ENCODE measurements around the gene C12orf60. TPM values are rescaled to one million over a fixed set of nuclear protein-coding genes. Genes with fewer than 3 reads are reported as not detected.

Gene C12orf60
- total and polyA plus RNA-seq, 7 experiments from 2014 or later: 0.22 to 1.7 (median 1.2) TPM; not detected in 1

DNA sequence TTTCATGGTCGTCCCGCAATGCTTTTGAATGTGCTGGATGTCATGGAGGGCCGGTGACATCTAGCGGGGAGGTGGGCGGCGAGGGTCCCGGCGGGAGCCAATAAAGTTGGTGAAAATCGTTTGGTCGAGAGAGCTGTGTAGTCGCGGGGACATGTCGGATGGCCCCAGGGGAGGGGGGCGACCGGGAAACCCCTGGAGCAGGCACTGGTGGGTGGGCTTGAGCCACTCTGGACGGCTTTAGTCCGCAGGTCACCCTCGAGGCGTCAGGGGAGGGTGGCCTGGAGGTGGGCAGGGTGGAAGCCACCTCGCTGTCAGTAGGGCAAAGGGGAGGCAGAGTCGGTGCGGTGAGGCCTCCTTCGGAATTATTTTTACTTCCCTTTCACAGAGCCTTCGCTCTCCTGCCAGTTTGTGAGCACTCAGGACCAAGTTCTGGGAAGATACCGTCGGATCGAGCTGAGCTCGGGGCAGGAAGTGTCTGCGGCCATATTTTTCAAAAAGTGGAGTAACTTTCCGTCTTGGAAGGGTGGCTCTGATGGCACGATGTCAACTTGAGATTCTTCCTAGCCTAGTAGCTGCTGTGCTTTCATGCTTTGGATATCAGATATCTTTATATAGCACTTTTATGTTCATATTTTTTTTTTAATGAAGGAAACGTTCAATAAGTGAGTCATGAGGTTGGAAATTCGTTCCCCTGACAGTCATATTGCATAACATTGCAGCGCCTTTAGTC, 28.4 kb upstream of the C12orf60 start:
- Histone ChIP-seq H3K4me3 (ENCODE audit: low read length) (peak overlapping the region; percentile 79), H3K27me3 (ENCODE audit: control insufficient read depth in 2 of 2, insufficient read depth in 2 of 2, low read length in 2 of 2) (no peaks in the 10 kb centered on the region), H3K4me1 (ENCODE audit: control insufficient read depth in 2 of 2, insufficient read depth in 2 of 2, low read length in 2 of 2) (peaks cover 11 to 14% of the 10 kb centered on the region in 2 donors), H3K27ac (ENCODE audit: low read depth, low read length) (peak overlapping the region; percentile 87), H3K36me3 (ENCODE audit: control insufficient read depth in 2 of 3, insufficient read depth in 3 of 3, low read length in 3 of 3) (peaks cover 0 to 11% (median 0%) of the 10 kb centered on the region in 3 experiments), H3K9me3 (ENCODE audit: control insufficient read depth in 2 of 3, low read length in 3 of 3) (no peaks in the 10 kb centered on the region)
- ChIA-PET POLR2A (interaction anchor here (0.9 to 10.2 kb wide), 18 partner anchors 10 to 789 kb away, joined by 3 to 316 read pairs (median 6); partner anchors contain the start of genes ARHGDIB, C12orf60 and WBP11), CTCF (interaction anchor here (0.6 to 1.2 kb wide), 6 partner anchors 50 to 217 kb away, joined by 3 to 6 read pairs (median 4); partner anchors contain the start of gene ART4)
- Mint-ChIP-seq H3K9me3 (peaks cover 0 to 12% (median 0%) of the 10 kb centered on the region in 11 donors), H3K4me1 (peaks cover 19 to 58% (median 47%) of the 10 kb centered on the region in 7 donors), H3K36me3 (peaks cover 0 to 10% (median 0%) of the 10 kb centered on the region in 5 donors), H3K27me3 (peaks cover 0 to 10% (median 0%) of the 10 kb centered on the region in 5 donors), H3K27ac (peak overlapping the region; percentile 96 to 100 (median 99)), H3K4me3 (peak overlapping the region; percentile 94 to 100 (median 100))
- intact Hi-C loops (cut with micrococcal nuclease): loop anchor here (1.0 to 10.0 kb wide), 14 partner anchors 9 to 1960 kb away; partner anchors contain the start of genes DDX47 (in 2 of the 2), STRAP (in 2 of the 2), C12orf60 (in 1 of the 2) and EPS8 (in 1 of the 2)
- ATAC-seq: no peak
- DNase-seq: peak; percentile 14 to 54 (median 27)

DNA sequence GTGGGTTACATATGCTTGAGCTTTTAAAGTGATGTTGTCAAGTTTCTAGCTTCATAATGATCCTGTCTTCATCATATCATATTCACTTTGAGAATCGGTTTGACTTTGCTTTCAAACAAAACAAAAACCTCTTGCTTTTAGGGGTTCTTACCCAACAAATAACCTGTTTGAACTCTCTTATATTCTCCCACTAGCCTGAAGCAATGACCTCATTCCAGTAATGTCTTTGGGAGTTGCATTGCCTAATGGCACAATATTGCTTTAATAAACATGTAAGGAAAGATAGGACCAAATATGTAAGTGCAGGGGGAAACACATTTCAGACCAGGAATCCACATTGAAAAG, 27.9 kb upstream of the C12orf60 start:
- peaks cover 11 to 14% of the 10 kb centered on the region in 2 donors for H3K4me1 ChIP-seq (ENCODE audit: control insufficient read depth in 2 of 2, insufficient read depth in 2 of 2, low read length in 2 of 2)
- Mint-ChIP-seq H3K4me1 (peaks cover 21 to 59% (median 47%) of the 10 kb centered on the region in 7 donors), H3K9me3 (peaks cover 0 to 11% (median 0%) of the 10 kb centered on the region in 11 donors), H3K27me3 (peaks cover 0 to 8% (median 0%) of the 10 kb centered on the region in 5 donors), H3K4me3 (peak overlapping the region; percentile 94 to 100 (median 100)), H3K36me3 (peaks cover 0 to 10% (median 0%) of the 10 kb centered on the region in 5 donors), H3K27ac (peak overlapping the region; percentile 96 to 100 (median 99))
- POLR2A ChIA-PET: interaction anchor here (1.0 to 10.2 kb wide), 9 partner anchors 10 to 520 kb away, joined by 3 to 316 read pairs (median 12); partner anchors contain the start of genes C12orf60 and WBP11
- peak overlapping the region; percentile 79 for H3K4me3 ChIP-seq (ENCODE audit: low read length)
- CTCF ChIA-PET: interaction anchor here (0.6 to 1.2 kb wide), 6 partner anchors 52 to 446 kb away, joined by 3 to 5 read pairs (median 3); partner anchors contain the start of gene ART4
- no peaks in the 10 kb centered on the region for H3K9me3 ChIP-seq (ENCODE audit: control insufficient read depth in 2 of 3, low read length in 3 of 3)
- H3K27me3 ChIP-seq (ENCODE audit: control insufficient read depth in 2 of 2, insufficient read depth in 2 of 2, low read length in 2 of 2): no peaks in the 10 kb centered on the region
- H3K27ac ChIP-seq (ENCODE audit: low read depth, low read length): peak overlapping the region; percentile 87
- peaks cover 0 to 6% (median 0%) of the 10 kb centered on the region in 3 experiments for H3K36me3 ChIP-seq (ENCODE audit: control insufficient read depth in 2 of 3, insufficient read depth in 3 of 3, low read length in 3 of 3)
- intact Hi-C loops (cut with micrococcal nuclease): loop anchor here (1.0 to 10.0 kb wide), 5 partner anchors 9 to 1961 kb away; partner anchors contain the start of genes DDX47 (in 2 of the 2) and EPS8 (in 1 of the 2)
- no peak for ATAC-seq
- DNase-seq: no peak

DNA sequence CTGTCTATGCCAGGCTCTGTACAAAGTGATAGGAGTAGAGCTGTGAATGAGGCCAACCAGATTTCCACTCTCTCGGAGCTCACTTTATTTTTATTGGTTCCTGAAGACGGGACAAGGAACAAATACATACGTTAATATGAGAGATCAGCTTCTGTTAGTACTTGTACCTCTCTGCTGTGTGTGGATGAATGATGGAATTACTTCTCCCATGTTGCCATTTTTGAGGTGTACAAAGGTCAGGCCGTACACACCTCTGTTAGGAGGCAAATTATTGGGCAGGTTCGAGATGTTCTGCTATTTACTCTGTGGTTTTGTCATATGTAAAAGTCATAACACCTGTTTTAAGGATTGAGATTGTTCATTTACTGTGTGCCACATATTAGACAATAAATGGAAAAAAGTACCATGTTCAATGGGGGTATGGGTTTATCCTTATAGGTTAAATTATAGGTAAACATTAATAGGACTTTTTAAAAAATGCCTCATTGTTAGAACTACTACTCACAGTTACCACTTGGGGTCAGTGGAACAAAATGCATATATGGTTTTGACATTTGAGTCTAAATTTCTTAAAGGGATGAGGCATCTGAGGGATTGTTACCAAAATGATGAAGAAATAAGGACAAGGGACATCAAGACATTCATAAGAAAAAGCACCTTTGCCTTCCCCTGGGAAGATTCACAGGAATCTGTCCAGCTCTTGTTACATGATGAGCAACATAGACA, 27.1 kb upstream of the C12orf60 start:
- CTCF ChIA-PET: interaction anchor here (0.9 to 1.2 kb wide), 2 partner anchors 26 to 445 kb away, joined by 3 to 4 read pairs; no protein-coding TSS in a partner anchor
- DNase-seq: peak in 1 of 9 donors; percentile 6

DNA sequence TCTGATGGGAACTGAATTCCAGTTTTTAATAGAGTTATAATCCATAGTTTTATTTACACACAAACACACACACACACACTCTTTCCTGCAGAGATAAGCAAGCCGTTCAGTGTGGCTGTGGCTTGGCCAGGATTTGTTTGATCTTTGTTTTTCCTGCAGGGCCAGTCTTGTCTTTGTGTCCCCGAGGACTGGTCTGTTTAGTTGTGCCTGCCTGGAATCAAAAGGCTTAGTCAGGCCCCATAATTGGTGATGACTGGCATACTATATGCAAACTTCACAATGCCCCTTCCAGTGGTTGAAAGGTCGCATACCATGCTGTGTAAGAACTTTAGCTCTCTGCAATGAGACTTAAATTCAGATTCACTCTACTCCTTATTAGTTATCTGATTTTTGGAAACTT, 26.2 kb upstream of the C12orf60 start:
- H3K27me3 ChIP-seq (ENCODE audit: control insufficient read depth in 2 of 2, insufficient read depth in 2 of 2, low read length in 2 of 2): no peaks in the 10 kb centered on the region
- H3K4me1 ChIP-seq (ENCODE audit: control insufficient read depth in 2 of 2, insufficient read depth in 2 of 2, low read length in 2 of 2): peaks cover 7 to 12% of the 10 kb centered on the region in 2 donors
- H3K27me3 Mint-ChIP-seq: peaks cover 0 to 6% (median 0%) of the 10 kb centered on the region in 5 donors
- H3K9me3 ChIP-seq (ENCODE audit: control insufficient read depth in 2 of 3, low read length in 3 of 3): no peaks in the 10 kb centered on the region
- H3K27ac ChIP-seq (ENCODE audit: low read depth, low read length): no peak overlapping the region
- peaks cover 0 to 6% (median 0%) of the 10 kb centered on the region in 3 experiments for H3K36me3 ChIP-seq (ENCODE audit: control insufficient read depth in 2 of 3, insufficient read depth in 3 of 3, low read length in 3 of 3)
- CTCF ChIA-PET: interaction anchor here (1.2 kb wide), 1 partner anchor 25 kb away, joined by 4 read pairs; no protein-coding TSS in a partner anchor
- no peak overlapping the region for H3K4me3 ChIP-seq (ENCODE audit: low read length)
- POLR2A ChIA-PET: interaction anchor here (0.6 to 10.2 kb wide), 3 partner anchors 8 to 154 kb away, joined by 3 to 316 read pairs (median 39); partner anchors contain the start of genes C12orf60 and WBP11
- no peak for DNase-seq
- no peak overlapping the region for H3K27ac Mint-ChIP-seq
- H3K36me3 Mint-ChIP-seq: peaks cover 0 to 6% (median 0%) of the 10 kb centered on the region in 5 donors
- peaks cover 0 to 5% (median 0%) of the 10 kb centered on the region in 11 donors for H3K9me3 Mint-ChIP-seq
- intact Hi-C loops (cut with micrococcal nuclease): loop anchor here (2.0 to 10.0 kb wide), 4 partner anchors 16 to 1962 kb away; partner anchors contain the start of genes DDX47 (in 2 of the 2) and EPS8 (in 1 of the 2)
- H3K4me3 Mint-ChIP-seq: no peak overlapping the region
- peaks cover 18 to 51% (median 43%) of the 10 kb centered on the region in 7 donors for H3K4me1 Mint-ChIP-seq
- ATAC-seq: no peak

More for the DNA sequence above, 27.1 kb upstream of the C12orf60 start:
- peaks cover 0 to 6% (median 0%) of the 10 kb centered on the region in 5 donors for H3K27me3 Mint-ChIP-seq
- POLR2A ChIA-PET: interaction anchor here (1.0 to 10.2 kb wide), 4 partner anchors 9 to 218 kb away, joined by 3 to 316 read pairs (median 28); partner anchors contain the start of genes C12orf60 and WBP11
- peaks cover 0 to 5% (median 0%) of the 10 kb centered on the region in 11 donors for H3K9me3 Mint-ChIP-seq
- H3K4me3 Mint-ChIP-seq: peak overlapping the region; percentile 15 to 100 (median 100)
- Histone ChIP-seq H3K4me1 (ENCODE audit: control insufficient read depth in 2 of 2, insufficient read depth in 2 of 2, low read length in 2 of 2) (peaks cover 11 to 14% of the 10 kb centered on the region in 2 donors), H3K36me3 (ENCODE audit: control insufficient read depth in 2 of 3, insufficient read depth in 3 of 3, low read length in 3 of 3) (peaks cover 0 to 6% (median 0%) of the 10 kb centered on the region in 3 experiments), H3K27ac (ENCODE audit: low read depth, low read length) (no peak overlapping the region), H3K9me3 (ENCODE audit: control insufficient read depth in 2 of 3, low read length in 3 of 3) (no peaks in the 10 kb centered on the region), H3K4me3 (ENCODE audit: low read length) (no peak overlapping the region), H3K27me3 (ENCODE audit: control insufficient read depth in 2 of 2, insufficient read depth in 2 of 2, low read length in 2 of 2) (no peaks in the 10 kb centered on the region)
- peaks cover 0 to 6% (median 0%) of the 10 kb centered on the region in 5 donors for H3K36me3 Mint-ChIP-seq
- H3K27ac Mint-ChIP-seq: peak overlapping the region in 7 of 9 donors; percentile 34 to 100 (median 99)
- peaks cover 21 to 59% (median 47%) of the 10 kb centered on the region in 7 donors for H3K4me1 Mint-ChIP-seq
- ATAC-seq: no peak
- intact Hi-C loops (cut with micrococcal nuclease): loop anchor here (1.0 to 10.0 kb wide), 6 partner anchors 16 to 1962 kb away; partner anchors contain the start of genes DDX47 (in 2 of the 2) and EPS8 (in 1 of the 2)

DNA sequence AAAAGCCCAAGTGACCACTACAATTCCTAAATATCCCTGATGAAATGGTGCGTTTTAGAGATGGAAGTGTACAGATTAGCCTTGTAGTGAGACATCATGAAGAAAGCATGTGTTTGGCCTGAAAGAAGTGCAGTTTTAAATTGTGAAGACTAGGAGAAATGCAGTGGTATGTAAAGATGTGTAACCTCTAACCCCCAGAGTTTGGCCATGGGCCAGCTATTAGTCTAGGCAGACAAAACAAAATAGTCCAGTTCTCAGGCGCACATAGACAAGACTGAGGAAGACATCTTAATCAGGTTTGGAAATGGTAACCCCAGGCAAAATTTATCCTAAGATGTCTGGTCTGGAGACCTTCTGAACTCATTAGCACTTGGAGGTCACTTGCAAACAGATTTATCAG, 23.6 kb upstream of the C12orf60 start:
- Histone ChIP-seq H3K9me3 (ENCODE audit: control insufficient read depth in 2 of 3, low read length in 3 of 3) (no peaks in the 10 kb centered on the region), H3K4me3 (ENCODE audit: low read length) (no peak overlapping the region), H3K27me3 (ENCODE audit: control insufficient read depth in 2 of 2, insufficient read depth in 2 of 2, low read length in 2 of 2) (no peaks in the 10 kb centered on the region), H3K27ac (ENCODE audit: low read depth, low read length) (no peak overlapping the region), H3K4me1 (ENCODE audit: control insufficient read depth in 2 of 2, insufficient read depth in 2 of 2, low read length in 2 of 2) (no peaks in the 10 kb centered on the region), H3K36me3 (ENCODE audit: control insufficient read depth in 2 of 3, insufficient read depth in 3 of 3, low read length in 3 of 3) (no peaks in the 10 kb centered on the region)
- H3K27me3 Mint-ChIP-seq: peaks cover 0 to 4% (median 0%) of the 10 kb centered on the region in 5 donors
- H3K36me3 Mint-ChIP-seq: peaks cover 0 to 8% (median 0%) of the 10 kb centered on the region in 5 donors
- intact Hi-C loops (cut with micrococcal nuclease): loop anchor here (10.0 kb wide), 2 partner anchors 1005 to 1965 kb away; partner anchors contain the start of genes DDX47 (in 2 of the 2) and EPS8 (in 1 of the 2)
- no peak for ATAC-seq
- CTCF ChIA-PET: interaction anchor here (2.1 kb wide), 1 partner anchor 10 kb away, joined by 6 read pairs; a partner anchor contains a TSS
- H3K4me3 Mint-ChIP-seq: no peak overlapping the region
- no peaks in the 10 kb centered on the region for H3K9me3 Mint-ChIP-seq
- peaks cover 14 to 36% (median 23%) of the 10 kb centered on the region in 7 donors for H3K4me1 Mint-ChIP-seq
- DNase-seq: no peak
- peak overlapping the region in 1 of 9 donors; percentile 38 for H3K27ac Mint-ChIP-seq
- POLR2A ChIA-PET: interaction anchor here (1.2 to 2.7 kb wide), 2 partner anchors 9 to 24 kb away, joined by 4 to 19 read pairs; partner anchors contain the start of genes C12orf60 and WBP11

Measured in naive thymus-derived CD4-positive, alpha-beta T cell (primary cell).